Right renal cortex interstitium (tissue), 3 donors: ENCODE measurements around the gene IMPA2. TPM values are rescaled to one million over a fixed set of nuclear protein-coding genes. Genes with fewer than 3 reads are reported as not detected.
"Not testable (repeated sequence)": the region's sequence is repeated elsewhere in the genome, so short reads cannot be mapped to it uniquely, and the experiment has no call there.

Experiments
- DNase-seq, 3 donors: peaks; one replicate each; pipeline ENCODE4 v3.0.0-alpha.2; 2013; ENCODE audit warnings: low read depth in 3 of 3, low spot score in 2 of 3
- polyA plus RNA-seq, 3 donors: library from polyadenylated mRNA; unstranded; fragments of 120-200 nt; gene quantifications; one replicate each; pipeline ENCODE4 v1.2.1, GENCODE V29; 2013; ENCODE audit not compliant: insufficient read length in 3 of 3

The IMPA2 gene
- polyA plus RNA-seq, 3 donors: 66.0 to 91.8 (median 89.9) TPM

- DNase-seq: no peak
Observed at GRCh38 chr18:12067671-12068070, 86.4 kb downstream of the IMPA2 start.

GRCh38 chr18:12068316-12068949 is 87.1 kb downstream of the IMPA2 start:
- DNase-seq: not testable (repeated sequence)

GRCh38 chr18:12068950-12069320 is 87.6 kb downstream of the IMPA2 start:
- no peak for DNase-seq

GRCh38 chr18:12071066-12071465 is 89.8 kb downstream of the IMPA2 start:
- DNase-seq: not testable (repeated sequence)

- DNase-seq: no peak
Observed at GRCh38 chr18:12072996-12073395, 91.7 kb downstream of the IMPA2 start.

- DNase-seq: no peak
Observed at GRCh38 chr18:12074736-12075135, 93.4 kb downstream of the IMPA2 start.

- DNase-seq: peak in 1 of 3 donors; percentile 1
Observed at GRCh38 chr18:12076424-12077140, 95.3 kb downstream of the IMPA2 start.

- DNase-seq: not testable (repeated sequence)
Observed at GRCh38 chr18:12077994-12078393, 96.7 kb downstream of the IMPA2 start.

- no peak for DNase-seq
Observed at GRCh38 chr18:12079491-12080237, 98.4 kb downstream of the IMPA2 start.

Other genes with a start within 250 kb of the IMPA2 start
- gene CHMP1B, start 130.1 kb upstream of the IMPA2 start, polyA plus RNA-seq: 10 to 100 TPM; 48.6 to 49.6 (median 48.7) TPM
- gene MPPE1, start 73.2 kb upstream of the IMPA2 start, polyA plus RNA-seq: 10 to 100 TPM; 38.4 to 47.2 (median 43.3) TPM
- under 1 TPM in 2 of 3 donors, not detected in 1; 0.03 to 0.10 TPM for gene ANKRD62, start 112.3 kb downstream of the IMPA2 start, polyA plus RNA-seq